HEK293T (cell line): ENCODE data around the gene SMARCB1.

ENCODE experiments used
- ARNT ChIP-seq: fragments of 450-650 bp; IDR thresholded peaks from 2 replicates; pipeline ENCODE4 v1.6.1; 2017; ENCODE audit warnings: mild to moderate bottlenecking
- ELF4 ChIP-seq: fragments of 450-650 bp; IDR thresholded peaks from 2 replicates; pipeline ENCODE4 v1.6.1; 2017; ENCODE audit warnings: antibody characterized with exemption
- FOXA1 ChIP-seq: fragments of 450-650 bp; IDR thresholded peaks from 2 replicates; pipeline ENCODE4 v1.6.1; 2016; ENCODE audit warnings: mild to moderate bottlenecking
- SUZ12 ChIP-seq: fragments of 450-650 bp; IDR thresholded peaks from 2 replicates; pipeline ENCODE4 v1.6.1; 2016; ENCODE audit warnings: mild to moderate bottlenecking
- TARDBP ChIP-seq: fragments of 450-650 bp; IDR thresholded peaks from 2 replicates; pipeline ENCODE4 v1.6.1; 2016

GRCh38 chr22:23763579-23763945, 23.2 kb upstream of the SMARCB1 start:
- TF ChIP-seq ELF4 (no peak), ARNT (no peak), FOXA1 (no peak), SUZ12 (no peak), TARDBP (no peak)
